ENCODE measurements around the gene STAU1. TPM values are rescaled to one million over a fixed set of nuclear protein-coding genes. Genes with fewer than 3 reads are reported as not detected.

STAU1 gene
- total RNA-seq, 6 experiments from 2014 or later: 53.7 to 96.6 (median 70.4) TPM

- DNase-seq (peak; percentile 92 to 95 (median 93)), ATAC-seq (peak; percentile 69 to 77 (median 74))
- peaks cover 0 to 16% (median 3%) of the 10 kb centered on the region in 4 donors for H3K4me1 ChIP-seq
- WGBS (ENCODE audit: insufficient coverage, low coverage, low lambda C conversion rate, missing lambda C conversion rate): 11% methylated on average over 10 of the region's 11 CpGs
- H3K27ac ChIP-seq: no peak overlapping the region
- intact Hi-C loops (cut with DNase I): loop anchor here in 1 of 2 donors (5.0 kb wide), 1 partner anchor 80 kb away; no protein-coding TSS in a partner anchor
- peak; percentile 87 to 92 (median 88) for TF ChIP-seq CTCF (IDR thresholded peaks at IDR 0.05)
- TF ChIP-seq POLR2A (IDR thresholded peaks at IDR 0.05): no peak
- no peak overlapping the region for H3K4me3 ChIP-seq
- no peaks in the 10 kb centered on the region for H3K9me3 ChIP-seq
- H3K27me3 ChIP-seq: no peaks in the 10 kb centered on the region
- peaks cover 0 to 8% (median under 1%) of the 10 kb centered on the region in 4 donors for H3K36me3 ChIP-seq
Observed at GRCh38 chr20:49216991-49217578, 29.0 kb upstream of the STAU1 start.

DNA sequence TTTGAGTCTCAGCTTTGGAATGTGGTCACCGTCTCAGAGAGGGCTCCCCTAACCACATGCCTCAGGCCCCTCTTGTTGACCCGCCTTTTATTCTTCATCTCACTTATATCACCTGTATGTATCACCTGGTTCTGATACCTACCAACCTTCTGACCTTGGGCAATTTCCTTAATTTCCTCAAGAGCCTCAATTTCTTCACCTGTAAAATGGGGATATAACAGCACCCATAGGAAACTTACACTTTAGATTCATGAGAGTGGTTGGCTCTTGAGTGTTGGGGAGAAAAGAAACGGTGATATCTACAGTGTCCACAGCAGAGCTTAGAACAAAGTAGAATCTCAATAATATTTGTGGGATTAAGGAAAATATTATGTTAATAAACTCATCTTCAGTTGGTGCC lies 27.1 kb upstream of the STAU1 start:
- Histone ChIP-seq H3K4me1 (peaks cover 0 to 11% (median 2%) of the 10 kb centered on the region in 4 donors), H3K36me3 (no peaks in the 10 kb centered on the region), H3K27me3 (no peaks in the 10 kb centered on the region), H3K9me3 (no peaks in the 10 kb centered on the region), H3K4me3 (no peak overlapping the region), H3K27ac (no peak overlapping the region)
- intact Hi-C loops (cut with DNase I): loop anchor here in 1 of 2 donors (5.0 kb wide), 1 partner anchor 78 kb away; no protein-coding TSS in a partner anchor
- ATAC-seq (no peak), DNase-seq (no peak)
- TF ChIP-seq CTCF (IDR thresholded peaks at IDR 0.05) (no peak), POLR2A (IDR thresholded peaks at IDR 0.05) (no peak)
- 86% methylated on average over 2 of the region's 3 CpGs for WGBS (ENCODE audit: insufficient coverage, low coverage, low lambda C conversion rate, missing lambda C conversion rate)

DNA sequence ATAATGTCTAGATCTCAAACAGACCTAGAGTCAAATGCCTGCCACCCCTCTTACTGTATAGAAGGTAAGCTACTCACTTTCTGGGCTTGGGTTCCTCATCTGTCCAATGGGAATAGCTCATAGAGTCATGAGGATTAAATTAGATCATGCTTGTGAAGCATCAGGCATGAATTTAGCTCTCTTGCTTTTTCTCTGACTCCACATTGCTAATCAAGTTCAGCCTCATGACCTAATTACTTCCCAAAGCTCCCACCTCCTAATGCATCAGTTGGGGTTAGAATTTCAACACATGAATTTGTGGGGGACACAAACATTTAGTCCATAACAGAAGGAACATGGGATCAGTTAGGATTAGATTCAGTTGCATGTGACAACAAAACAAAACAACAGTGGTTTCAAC lies 26.4 kb upstream of the STAU1 start:
- ATAC-seq (no peak), DNase-seq (no peak)
- no peak overlapping the region for H3K4me3 ChIP-seq
- H3K27ac ChIP-seq: no peak overlapping the region
- no peaks in the 10 kb centered on the region for H3K36me3 ChIP-seq
- intact Hi-C loops (cut with DNase I): no loop called here
- no peaks in the 10 kb centered on the region for H3K27me3 ChIP-seq
- peaks cover 0 to 5% (median 0%) of the 10 kb centered on the region in 4 donors for H3K4me1 ChIP-seq
- H3K9me3 ChIP-seq: no peaks in the 10 kb centered on the region
- no peak for TF ChIP-seq POLR2A (IDR thresholded peaks at IDR 0.05)
- TF ChIP-seq CTCF (IDR thresholded peaks at IDR 0.05): no peak

- no peaks in the 10 kb centered on the region for H3K27me3 ChIP-seq
- DNase-seq: no peak
- H3K4me1 ChIP-seq: no peaks in the 10 kb centered on the region
- H3K4me3 ChIP-seq: no peak overlapping the region
- peak in 3 of 4 donors; percentile 24 to 60 (median 39) for ATAC-seq
- H3K9me3 ChIP-seq: no peaks in the 10 kb centered on the region
- intact Hi-C loops (cut with DNase I): no loop called here
- TF ChIP-seq POLR2A (IDR thresholded peaks at IDR 0.05): no peak
- no peak for TF ChIP-seq CTCF (IDR thresholded peaks at IDR 0.05)
- WGBS (ENCODE audit: insufficient coverage, low coverage, low lambda C conversion rate, missing lambda C conversion rate): 38% methylated on average over 1 of the region's 1 CpG
- no peak overlapping the region for H3K27ac ChIP-seq
- H3K36me3 ChIP-seq: no peaks in the 10 kb centered on the region
Observed at GRCh38 chr20:49210757-49211110, 22.6 kb upstream of the STAU1 start.
